GM23338 (cell line): Measurements from ENCODE around the gene C11orf52. TPM values are rescaled to one million over a fixed set of nuclear protein-coding genes. Genes with fewer than 3 reads are reported as not detected.

Source experiments
- ATAC-seq: fragments of 200-7000 bp; cut with Tn5 transposase; 3 replicates; pipeline ENCODE4 v1.9.1; 2020
- DNase-seq: peaks from one replicate; pipeline ENCODE4 v3.0.0-alpha.2; 2015; ENCODE audit warnings: low spot score
- H2AFZ ChIP-seq: fragments of 200-600 bp; sonication (generic); 2 replicates; pipeline ENCODE4 v1.8.0; 2016; ENCODE audit warnings: antibody characterized with exemption, mild to moderate bottlenecking, moderate library complexity
- H3F3A ChIP-seq: fragments of 200-600 bp; sonication (generic); replicated peaks from 2 replicates; pipeline ENCODE4 v1.8.0; 2017; ENCODE audit warnings: antibody characterized with exemption, mixed run types, low read depth
- H3K27ac ChIP-seq: fragments of 200-600 bp; sonication (generic); 2 replicates; pipeline ENCODE4 v1.6.1; 2016; ENCODE audit warnings: low read depth
- H3K27me3 ChIP-seq: fragments of 200-600 bp; sonication (generic); 2 replicates; pipeline ENCODE4 v1.8.0; 2016; ENCODE audit warnings: mild to moderate bottlenecking, mixed run types, moderate library complexity; ENCODE audit not compliant: insufficient read depth
- H3K36me3 ChIP-seq: fragments of 200-600 bp; sonication (generic); 2 replicates; pipeline ENCODE4 v1.8.0; 2016; ENCODE audit warnings: mild to moderate bottlenecking; ENCODE audit not compliant: insufficient read depth
- H3K4me1 ChIP-seq: fragments of 200-600 bp; sonication (generic); 2 replicates; pipeline ENCODE4 v1.8.0; 2016; ENCODE audit warnings: mild to moderate bottlenecking, moderate library complexity; ENCODE audit not compliant: insufficient read depth
- H3K4me2 ChIP-seq: fragments of 200-600 bp; sonication (generic); 2 replicates; pipeline ENCODE4 v1.7.1; 2017; ENCODE audit warnings: mixed run types
- H3K4me3 ChIP-seq: fragments of 200-600 bp; sonication (generic); 2 replicates; pipeline ENCODE4 v1.6.1; 2016; ENCODE audit warnings: mixed run types
- H3K79me2 ChIP-seq: fragments of 200-600 bp; sonication (generic); replicated peaks from 2 replicates; pipeline ENCODE4 v1.8.0; 2017; ENCODE audit warnings: mild to moderate bottlenecking; ENCODE audit not compliant: insufficient read depth
- H3K9me2 ChIP-seq: fragments of 200-600 bp; sonication (generic); 2 replicates; pipeline ENCODE4 v1.8.0; 2017; ENCODE audit not compliant: insufficient read depth
- H4K20me1 ChIP-seq: fragments of 200-600 bp; sonication (generic); replicated peaks from 2 replicates; pipeline ENCODE4 v1.8.0; 2017; ENCODE audit warnings: mild to moderate bottlenecking; ENCODE audit not compliant: insufficient read depth
- H3K27ac Mint-ChIP-seq: 2 replicates; pipeline ENCODE4 v1.8.0; 2020; ENCODE audit warnings: inconsistent platforms, mild to moderate bottlenecking, moderate library complexity, mixed read lengths
- H3K27me3 Mint-ChIP-seq: 3 replicates; pipeline ENCODE4 v1.8.0; 2022; ENCODE audit warnings: low read depth, mild to moderate bottlenecking, moderate library complexity, mixed read lengths, inconsistent platforms; ENCODE audit not compliant: insufficient read depth, poor library complexity
- H3K36me3 Mint-ChIP-seq: 3 replicates; pipeline ENCODE4 v1.8.0; 2021; ENCODE audit warnings: low read depth, mild to moderate bottlenecking, inconsistent platforms, moderate library complexity, mixed read lengths
- H3K4me1 Mint-ChIP-seq: 3 replicates; pipeline ENCODE4 v1.8.0; 2020; ENCODE audit warnings: mild to moderate bottlenecking, inconsistent platforms, mixed read lengths
- H3K4me3 Mint-ChIP-seq: 3 replicates; pipeline ENCODE4 v1.8.0; 2021; ENCODE audit warnings: moderate library complexity, mild to moderate bottlenecking, inconsistent platforms, mixed read lengths
- H3K9me3 Mint-ChIP-seq: 3 replicates; pipeline ENCODE4 v1.8.0; 2020; ENCODE audit warnings: moderate library complexity, mild to moderate bottlenecking, inconsistent platforms, mixed read lengths
- CREB1 ChIP-seq: fragments of 250-450 bp; sonication (Bioruptor Pico); IDR thresholded peaks from 2 replicates; pipeline ENCODE4 v1.5.0; 2020; ENCODE audit warnings: low read depth, mild to moderate bottlenecking, moderate library complexity
- CTCF ChIP-seq, 2 experiments: fragments of 200-600 bp in 1 of 2; sonication (generic) in 1 of 2; conservative IDR thresholded peaks; 2 replicates each; pipeline versions ENCODE4 v1.5.1 to v1.6.1; 2016 to 2017; ENCODE audit warnings: antibody characterized with exemption in 2 of 2, low read depth in 2 of 2, mild to moderate bottlenecking in 2 of 2, moderate library complexity in 1 of 2
- ETS1 ChIP-seq: IDR thresholded peaks from 2 replicates; pipeline ENCODE4 v1.6.1; 2016; ENCODE audit warnings: antibody characterized with exemption
- EZH2 ChIP-seq: fragments of 200-600 bp; sonication (generic); IDR thresholded peaks from one replicate; pipeline ENCODE4 v1.8.0; 2017; ENCODE audit warnings: antibody characterized with exemption, mild to moderate bottlenecking, low read depth; ENCODE audit not compliant: unreplicated experiment
- EZH2phosphoT487 ChIP-seq: fragments of 200-600 bp; sonication (generic); IDR thresholded peaks from one replicate; pipeline ENCODE4 v1.8.1; 2018; ENCODE audit warnings: antibody characterized with exemption; ENCODE audit not compliant: unreplicated experiment
- JUNB ChIP-seq: IDR thresholded peaks from one replicate; pipeline ENCODE4 v1.6.1; 2016; ENCODE audit warnings: antibody characterized with exemption; ENCODE audit not compliant: unreplicated experiment
- NANOG ChIP-seq: IDR thresholded peaks from 2 replicates; pipeline ENCODE4 v1.6.1; 2016; ENCODE audit warnings: antibody characterized with exemption, borderline replicate concordance
- POLR2AphosphoS5 ChIP-seq: IDR thresholded peaks from 2 replicates; pipeline ENCODE4 v1.6.1; 2016; ENCODE audit warnings: antibody characterized with exemption, low read depth
- REST ChIP-seq: IDR thresholded peaks from one replicate; pipeline ENCODE4 v1.6.1; 2018; ENCODE audit warnings: antibody characterized with exemption; ENCODE audit not compliant: unreplicated experiment
- STAT1 ChIP-seq: IDR thresholded peaks from one replicate; pipeline ENCODE4 v1.6.1; 2016; ENCODE audit warnings: antibody characterized with exemption; ENCODE audit not compliant: unreplicated experiment
- ZNF114 ChIP-seq: fragments of 250-450 bp; sonication (Bioruptor Pico); IDR thresholded peaks from 2 replicates; pipeline ENCODE4 v1.5.0; 2020; ENCODE audit warnings: mild to moderate bottlenecking, moderate library complexity
- ZNF331 ChIP-seq: fragments of 250-450 bp; sonication (Bioruptor Pico); IDR thresholded peaks from 2 replicates; pipeline ENCODE4 v1.5.0; 2020; ENCODE audit warnings: low read depth, mild to moderate bottlenecking, moderate library complexity
- polyA plus RNA-seq: library from polyadenylated mRNA; unstranded; fragments of >200 nt; fragmentation: Nextera tagmentation; extraction: Ambion mirVana; gene quantifications from 2 replicates; pipeline ENCODE4 v1.2.1, GENCODE V29; 2016
- total RNA-seq: library from RNA; depleted of rRNA; stranded (reverse); fragments of >200 nt; shearing (Covaris generic); gene quantifications from 2 replicates; pipeline ENCODE4 v1.2.3, GENCODE V29; 2014

Gene C11orf52
- total and polyA plus RNA-seq, 2 experiments from 2014 or later = 1.0 to 4.1 TPM

- no peak overlapping the region for H3K4me3 ChIP-seq
- Mint-ChIP-seq H3K4me1 (peaks cover 42% of the 10 kb centered on the region), H3K27me3 (peaks cover 8% of the 10 kb centered on the region), H3K36me3 (no peaks in the 10 kb centered on the region; the same call in 2 of the 3 replicates), H3K27ac (no peak overlapping the region; the same call in 1 of the 2 replicates), H3K9me3 (no peaks in the 10 kb centered on the region; the same call in 2 of the 3 replicates), H3K4me3 (peak overlapping the region; percentile 29; the same call in 2 of the 3 replicates)
- no peak for DNase-seq
- peaks cover 14% of the 10 kb centered on the region; the same call in 1 of the 2 replicates for H3K79me2 ChIP-seq
- peak overlapping the region; percentile 92 for H3K4me2 ChIP-seq
- no peaks in the 10 kb centered on the region for H4K20me1 ChIP-seq
- no peak for TF ChIP-seq ZNF331
- no peak for TF ChIP-seq JUNB
- no peak for TF ChIP-seq CTCF (conservative IDR thresholded peaks at IDR 0.05; ENCODE audit: low read depth in 2 of 2)
- no peak for TF ChIP-seq NANOG
- no peak for TF ChIP-seq ZNF114
- no peak for TF ChIP-seq CREB1
- no peak for TF ChIP-seq POLR2AphosphoS5
- H3K27me3 ChIP-seq = no peaks in the 10 kb centered on the region
- H3K9me2 ChIP-seq = no peaks in the 10 kb centered on the region
- H3K27ac ChIP-seq = peak overlapping the region; percentile 22; the same call in 1 of the 2 replicates
- peak overlapping the region; percentile 82; the same call in 1 of the 2 replicates for H2AFZ ChIP-seq
- peaks cover 14% of the 10 kb centered on the region; the same call in 1 of the 2 replicates for H3F3A ChIP-seq
- no peaks in the 10 kb centered on the region for H3K36me3 ChIP-seq
- peaks cover 38% of the 10 kb centered on the region for H3K4me1 ChIP-seq
- ATAC-seq = no peak
Measured at GRCh38 chr11:111935317-111936039, 16.8 kb downstream of the C11orf52 start.

GRCh38 chr11:111936040-111936540 is 17.4 kb downstream of the C11orf52 start:
- Histone ChIP-seq H3K27me3 (no peaks in the 10 kb centered on the region), H3K27ac (peak overlapping the region; percentile 86), H3F3A (peaks cover 14% of the 10 kb centered on the region; the same call in 1 of the 2 replicates), H3K4me1 (peaks cover 38% of the 10 kb centered on the region), H3K79me2 (peaks cover 17% of the 10 kb centered on the region; the same call in 1 of the 2 replicates), H3K4me2 (peak overlapping the region; percentile 92), H3K4me3 (peak overlapping the region; percentile 83), H3K36me3 (no peaks in the 10 kb centered on the region), H4K20me1 (no peaks in the 10 kb centered on the region), H3K9me2 (no peaks in the 10 kb centered on the region), H2AFZ (peak overlapping the region; percentile 82)
- ATAC-seq (no peak), DNase-seq (no peak)
- no peak overlapping the region for H3K27ac Mint-ChIP-seq
- H3K36me3 Mint-ChIP-seq = no peaks in the 10 kb centered on the region; the same call in 2 of the 3 replicates
- H3K4me3 Mint-ChIP-seq = peak overlapping the region; percentile 81
- peaks cover 42% of the 10 kb centered on the region for H3K4me1 Mint-ChIP-seq
- H3K27me3 Mint-ChIP-seq = peaks cover 7% of the 10 kb centered on the region
- no peaks in the 10 kb centered on the region; the same call in 2 of the 3 replicates for H3K9me3 Mint-ChIP-seq
- no peak for TF ChIP-seq JUNB
- no peak for TF ChIP-seq STAT1
- TF ChIP-seq CREB1 = no peak
- no peak for TF ChIP-seq NANOG
- TF ChIP-seq ZNF114 = no peak
- TF ChIP-seq EZH2phosphoT487 = no peak
- no peak for TF ChIP-seq ETS1
- no peak for TF ChIP-seq REST
- TF ChIP-seq CTCF (conservative IDR thresholded peaks at IDR 0.05; ENCODE audit: low read depth in 2 of 2) = no peak
- no peak for TF ChIP-seq ZNF331
- TF ChIP-seq EZH2 = no peak
